Stomach (tissue), 9 donors: Measurements from ENCODE around the gene MXD4. TPM values are rescaled to one million over a fixed set of nuclear protein-coding genes. Genes with fewer than 3 reads are reported as not detected.
"Not testable (repeated sequence)": the region's sequence is repeated elsewhere in the genome, so short reads cannot be mapped to it uniquely, and the experiment has no call there.

Experiments used
- DNase-seq, 2 donors: peaks; one replicate each; pipeline versions ENCODE4 v3.0.0 to v3.0.0-alpha.2; 2013 to 2019
- H3K27ac ChIP-seq, 5 donors: fragments of 200-600 bp in 4 of 5; sonication (generic) in 4 of 5; one replicate each; pipeline ENCODE4 v1.5.1; 2013 to 2019; ENCODE audit warnings: mild to moderate bottlenecking in 1 of 5, moderate library complexity in 1 of 5
- H3K27me3 ChIP-seq, 3 donors: fragments of 200-600 bp; sonication (generic); one replicate each; pipeline ENCODE4 v1.5.1; 2017 to 2019; ENCODE audit warnings: mixed run types in 1 of 3
- H3K36me3 ChIP-seq, 4 donors: fragments of 200-600 bp; sonication (generic); 1 replicate in 3 of 4; 2 replicates in 1 of 4; pipeline ENCODE4 v1.5.1; 2016 to 2019
- H3K4me1 ChIP-seq, 4 donors: fragments of 200-600 bp; sonication (generic); one replicate each; pipeline ENCODE4 v1.5.1; 2016 to 2019
- H3K4me3 ChIP-seq, 4 donors: fragments of 200-600 bp; sonication (generic) in 3 of 4; one replicate each; pipeline ENCODE4 v1.5.1; 2016 to 2019; ENCODE audit warnings: mild to moderate bottlenecking in 1 of 4
- H3K9me3 ChIP-seq, 4 donors: fragments of 200-600 bp; sonication (generic); one replicate each; pipeline ENCODE4 v1.5.1; 2016 to 2019
- CTCF ChIP-seq, 7 experiments: fragments of 450-650 bp in 4 of 7; fragments of 200-600 bp in 3 of 7; sonication (generic) in 3 of 7; IDR thresholded peaks; one replicate each; pipeline ENCODE4 v1.5.1; 2016 to 2019; ENCODE audit warnings: antibody characterized with exemption in 7 of 7, control low read depth in 2 of 7, mild to moderate bottlenecking in 1 of 7
- EP300 ChIP-seq: sonication (generic); formaldehyde crosslinking; IDR thresholded peaks from one replicate; pipeline ENCODE4 v1.6.1; 2017; ENCODE audit warnings: antibody characterized with exemption
- POLR2A ChIP-seq, 4 donors: fragments of 450-650 bp; IDR thresholded peaks; one replicate each; pipeline ENCODE4 v1.6.1; 2016; ENCODE audit warnings: antibody characterized with exemption in 4 of 4, control low read depth in 2 of 4, mild to moderate bottlenecking in 1 of 4, moderate library complexity in 1 of 4
- POLR2AphosphoS5 ChIP-seq, 3 donors: sonication (generic); formaldehyde crosslinking; IDR thresholded peaks; one replicate each; pipeline ENCODE4 v1.6.1; 2016; ENCODE audit warnings: antibody characterized with exemption in 3 of 3
- WGBS, 5 donors: extraction: QIAGEN DNeasy Blood & Tissue Kit in 3 of 5; methylation state at CpG; one replicate each; pipeline versions ENCODE4 v1.1.5 to v1.1.7; 2013 to 2018; 5-methylcytosine and 5-hydroxymethylcytosine counted together
- intact Hi-C: fragments of 100-400 bp; cut with DNase I; formaldehyde crosslinking; loops from one replicate; pipeline ENCODE4 v1.15.1; 2023; ENCODE audit warnings: low total_unique reads
- polyA plus RNA-seq, 3 donors: library from polyadenylated mRNA; stranded (reverse); fragments of 200-250 nt; gene quantifications; one replicate each; pipeline ENCODE4 v1.2.3, GENCODE V29; 2013
- total RNA-seq, 5 donors: library from RNA; depleted of rRNA; stranded (reverse); fragments of >200 nt; gene quantifications; one replicate each; pipeline versions ENCODE4 v1.1.0 to v1.2.3, GENCODE V29; 2014 to 2016
- donor health status: healthy with polysubstance abuse.
- donor health status: Bipolar disorder and iron deficiency.
- donor health status: healthy.

MXD4 gene
- total and polyA plus RNA-seq, 8 donors = 19.1 to 114 (median 46.8) TPM

GRCh38 chr4:2236944-2237666, 24.8 kb downstream of the MXD4 start:
- intact Hi-C loops = no loop called here
- 54 to 62% (median 61%) methylated on average over 3 of the region's 3 CpGs for WGBS, 5 donors

GRCh38 chr4:2231082-2231481, 30.8 kb downstream of the MXD4 start:
- Histone ChIP-seq H3K9me3 (no peaks in the 10 kb centered on the region), H3K27me3 (no peaks in the 10 kb centered on the region), H3K27ac (no peak overlapping the region), H3K4me1 (no peaks in the 10 kb centered on the region), H3K36me3 (peaks cover 5 to 54% (median 45%) of the 10 kb centered on the region in 4 donors), H3K4me3 (no peak overlapping the region)
- intact Hi-C loops = no loop called here
- WGBS, 5 donors = 96 to 98% (median 98%) methylated on average over 6 of the region's 6 CpGs
- no peak for DNase-seq
- TF ChIP-seq POLR2AphosphoS5 (IDR thresholded peaks at IDR 0.05) = no peak
- TF ChIP-seq CTCF (IDR thresholded peaks at IDR 0.05) = no peak

More at GRCh38 chr4:2236944-2237666, 24.8 kb downstream of the MXD4 start:
- H3K4me3 ChIP-seq = no peak overlapping the region
- peaks cover 0 to 41% (median 39%) of the 10 kb centered on the region in 4 donors for H3K36me3 ChIP-seq
- H3K4me1 ChIP-seq = peaks cover 14 to 49% (median 32%) of the 10 kb centered on the region in 4 donors
- H3K27ac ChIP-seq = no peak overlapping the region
- no peaks in the 10 kb centered on the region for H3K9me3 ChIP-seq
- no peak for TF ChIP-seq EP300
- no peak for TF ChIP-seq CTCF (IDR thresholded peaks at IDR 0.05)
- no peak for TF ChIP-seq POLR2AphosphoS5 (IDR thresholded peaks at IDR 0.05)
- TF ChIP-seq POLR2A (IDR thresholded peaks at IDR 0.05) = no peak
- no peaks in the 10 kb centered on the region for H3K27me3 ChIP-seq
- no peak for DNase-seq

- H3K4me1 ChIP-seq = no peaks in the 10 kb centered on the region
- no peak overlapping the region for H3K4me3 ChIP-seq
- intact Hi-C loops = no loop called here
- no peaks in the 10 kb centered on the region for H3K27me3 ChIP-seq
- no peak overlapping the region for H3K27ac ChIP-seq
- no peaks in the 10 kb centered on the region for H3K9me3 ChIP-seq
- no peak for DNase-seq
- peaks cover 4 to 42% (median 31%) of the 10 kb centered on the region in 4 donors for H3K36me3 ChIP-seq
- 70 to 82% (median 72%) methylated on average over 2 of the region's 2 CpGs for WGBS, 5 donors
- TF ChIP-seq POLR2AphosphoS5 (IDR thresholded peaks at IDR 0.05) = no peak
- TF ChIP-seq POLR2A (IDR thresholded peaks at IDR 0.05) = no peak
- no peak for TF ChIP-seq CTCF (IDR thresholded peaks at IDR 0.05)
- no peak for TF ChIP-seq EP300
Observed at GRCh38 chr4:2226261-2226660, 35.6 kb downstream of the MXD4 start.

GRCh38 chr4:2222838-2223237, 39.1 kb downstream of the MXD4 start:
- H3K4me3 ChIP-seq = no peak overlapping the region
- peaks cover 0 to 9% (median 4%) of the 10 kb centered on the region in 4 donors for H3K4me1 ChIP-seq
- WGBS, 5 donors = 52 to 84% (median 72%) methylated on average over 2 of the region's 2 CpGs
- H3K27ac ChIP-seq = no peak overlapping the region
- peaks cover 0 to 27% (median 22%) of the 10 kb centered on the region in 4 donors for H3K36me3 ChIP-seq
- no peak for TF ChIP-seq CTCF (IDR thresholded peaks at IDR 0.05)
- no peak for TF ChIP-seq POLR2A (IDR thresholded peaks at IDR 0.05)
- TF ChIP-seq EP300 = no peak
- intact Hi-C loops = no loop called here
- H3K9me3 ChIP-seq = no peaks in the 10 kb centered on the region
- no peaks in the 10 kb centered on the region for H3K27me3 ChIP-seq
- peak in 1 of 2 donors; percentile 24 for DNase-seq

- intact Hi-C loops, H3K4me3 ChIP-seq, H3K27me3 ChIP-seq, DNase-seq, H3K9me3 ChIP-seq, H3K4me1 ChIP-seq, H3K27ac ChIP-seq: not testable (repeated sequence)
- peaks cover 0 to 23% (median 17%) of the 10 kb centered on the region in 4 donors for H3K36me3 ChIP-seq
- 64 to 76% (median 68%) methylated on average over 4 of the region's 4 CpGs for WGBS, 5 donors
Observed at GRCh38 chr4:2221378-2221777, 40.5 kb downstream of the MXD4 start.
